Testis (tissue), 2 donors: Measurements from ENCODE around the gene CXCR5.

Experiments used
- CTCF ChIP-seq, 3 experiments: fragments of 450-650 bp in 2 of 3; fragments of 200-600 bp in 1 of 3; sonication (generic) in 1 of 3; IDR thresholded peaks; one replicate each; pipeline ENCODE4 v1.5.1; 2016 to 2019; ENCODE audit warnings: antibody characterized with exemption in 3 of 3, mild to moderate bottlenecking in 2 of 3, moderate library complexity in 1 of 3
- POLR2A ChIP-seq: fragments of 450-650 bp; IDR thresholded peaks from one replicate; pipeline ENCODE4 v1.6.1; 2017; ENCODE audit warnings: antibody characterized with exemption, mild to moderate bottlenecking, moderate library complexity

GRCh38 chr11:118841469-118842242, 42.0 kb upstream of the CXCR5 start:
- TF ChIP-seq CTCF (IDR thresholded peaks at IDR 0.05): no peak
- TF ChIP-seq POLR2A: no peak
